Activated naive CD4-positive, alpha-beta T cell treated with anti-CD3 and anti-CD28 coated beads, Interleukin-2, amount 50 U/mL, for 24 hours (primary cell): ENCODE data around the gene ESR2.

ENCODE experiments used
- H3K27ac Mint-ChIP-seq: one replicate; pipeline ENCODE4 v1.8.0; 2021; ENCODE audit warnings: mild to moderate bottlenecking, mixed read lengths
- H3K27me3 Mint-ChIP-seq: one replicate; pipeline ENCODE4 v1.8.0; 2021; ENCODE audit warnings: mixed read lengths
- H3K36me3 Mint-ChIP-seq: one replicate; pipeline ENCODE4 v1.8.0; 2021; ENCODE audit warnings: mixed read lengths
- H3K4me1 Mint-ChIP-seq: one replicate; pipeline ENCODE4 v1.8.0; 2021; ENCODE audit warnings: mixed read lengths
- H3K4me3 Mint-ChIP-seq: one replicate; pipeline ENCODE4 v1.8.0; 2021; ENCODE audit warnings: mild to moderate bottlenecking, mixed read lengths
- H3K9me3 Mint-ChIP-seq: one replicate; pipeline ENCODE4 v1.8.0; 2021; ENCODE audit warnings: mixed read lengths

The ESR2 gene

DNA sequence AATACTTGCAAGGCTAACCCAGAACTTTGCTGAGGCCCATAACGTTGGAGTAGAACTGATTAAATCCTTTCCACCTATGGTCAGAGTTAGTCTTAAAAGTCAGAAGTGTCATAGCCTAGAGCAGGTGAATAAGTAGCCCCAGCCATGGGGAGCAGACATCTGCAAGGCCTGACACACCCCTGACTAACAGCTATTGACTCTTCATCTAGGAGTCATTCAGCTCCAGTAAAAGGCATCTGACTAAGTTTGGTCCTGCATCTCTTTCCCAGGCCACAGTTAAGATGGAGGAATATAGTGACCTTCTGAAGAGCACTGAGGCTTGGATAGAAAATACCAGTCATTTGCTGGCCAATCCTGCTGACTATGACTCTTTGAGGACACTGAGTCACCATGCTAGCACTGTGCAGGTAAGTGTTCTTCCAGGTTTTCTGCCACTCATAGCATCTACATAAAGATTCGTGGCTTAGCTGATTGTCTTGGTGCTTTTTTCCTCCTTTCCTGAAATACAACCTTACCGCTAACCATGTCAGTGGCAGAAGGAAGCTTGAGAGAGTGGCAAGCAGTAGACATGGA is 212.9 kb downstream of the ESR2 start:
- Mint-ChIP-seq H3K27me3 (no peaks in the 10 kb centered on the region), H3K27ac (no peak overlapping the region), H3K4me3 (no peak overlapping the region), H3K9me3 (no peaks in the 10 kb centered on the region), H3K36me3 (peaks cover 20% of the 10 kb centered on the region), H3K4me1 (no peaks in the 10 kb centered on the region)

DNA sequence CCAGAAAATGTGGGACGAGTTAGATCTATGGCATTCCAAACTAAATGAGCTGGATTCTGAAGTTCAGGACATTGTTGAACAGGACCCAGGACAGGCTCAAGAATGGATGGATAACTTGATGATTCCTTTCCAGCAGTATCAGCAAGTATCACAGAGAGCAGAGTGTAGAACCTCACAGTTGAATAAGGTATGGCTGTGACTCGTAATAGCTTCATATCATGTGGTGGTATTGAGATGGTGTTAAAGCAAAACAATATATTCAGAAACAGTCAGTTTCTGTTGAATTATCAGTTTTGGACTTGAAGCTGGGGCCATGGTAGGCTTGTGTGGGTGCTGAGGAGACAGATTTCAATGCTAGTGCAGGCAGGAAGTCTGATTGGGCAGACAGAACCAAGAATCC is 213.7 kb downstream of the ESR2 start:
- Mint-ChIP-seq H3K4me1 (no peaks in the 10 kb centered on the region), H3K9me3 (no peaks in the 10 kb centered on the region), H3K36me3 (peaks cover 15% of the 10 kb centered on the region), H3K27ac (no peak overlapping the region), H3K4me3 (no peak overlapping the region), H3K27me3 (no peaks in the 10 kb centered on the region)

DNA sequence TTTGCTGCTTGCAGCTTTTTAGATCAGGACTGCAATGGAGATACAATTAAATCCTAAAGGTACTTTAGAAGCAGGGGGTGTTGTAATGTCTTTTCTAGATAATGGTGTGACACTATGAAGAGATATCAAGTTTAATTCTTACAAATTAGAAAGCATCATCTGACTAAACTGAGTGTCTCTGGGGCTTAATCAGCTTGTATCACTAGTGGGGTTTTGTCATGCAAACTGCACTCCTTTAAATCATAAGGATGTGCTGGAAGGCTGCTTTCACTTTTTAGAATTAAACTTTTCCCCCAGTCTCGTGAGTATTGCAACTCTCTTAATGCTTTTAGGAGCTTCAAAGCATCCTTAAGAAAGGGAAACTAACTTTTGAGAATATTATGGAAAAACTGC is 218.6 kb downstream of the ESR2 start:
- Mint-ChIP-seq H3K4me1 (no peaks in the 10 kb centered on the region), H3K4me3 (no peak overlapping the region), H3K36me3 (peaks cover 16% of the 10 kb centered on the region), H3K27me3 (no peaks in the 10 kb centered on the region), H3K9me3 (no peaks in the 10 kb centered on the region), H3K27ac (no peak overlapping the region)

DNA sequence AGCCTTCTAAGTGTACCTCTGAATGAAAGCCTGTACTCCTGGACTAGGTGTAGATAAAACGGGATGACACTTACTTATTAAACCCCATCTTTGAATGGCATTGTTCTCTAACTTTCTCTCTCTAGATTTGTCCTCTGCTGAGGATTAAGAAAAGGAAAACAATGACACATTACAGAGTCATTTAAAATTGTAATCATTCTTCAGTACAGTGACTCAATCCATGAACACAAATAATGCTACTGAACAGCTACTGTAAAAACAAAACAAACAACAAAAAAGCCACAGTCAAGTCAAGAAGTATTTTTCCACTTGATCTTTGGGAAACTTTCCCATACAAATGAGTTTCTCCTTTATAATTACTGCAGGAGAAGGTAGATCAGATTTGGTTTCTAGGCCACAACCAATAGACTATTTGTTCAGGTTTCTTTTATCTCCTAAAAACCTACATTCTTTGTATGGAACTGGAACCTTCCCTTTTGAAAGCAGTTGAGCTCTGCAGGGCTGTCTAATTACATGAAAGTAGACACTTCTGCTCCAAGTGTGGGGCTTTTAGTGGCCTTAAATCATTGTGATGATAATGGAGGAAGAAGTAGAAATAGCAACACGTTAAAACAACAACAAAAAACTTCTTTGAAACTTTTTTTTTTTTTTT is 219.1 kb downstream of the ESR2 start:
- no peaks in the 10 kb centered on the region for H3K9me3 Mint-ChIP-seq
- H3K4me1 Mint-ChIP-seq, result no peaks in the 10 kb centered on the region
- H3K36me3 Mint-ChIP-seq, result peaks cover 12% of the 10 kb centered on the region
- no peaks in the 10 kb centered on the region for H3K27me3 Mint-ChIP-seq
- no peak overlapping the region for H3K4me3 Mint-ChIP-seq
- H3K27ac Mint-ChIP-seq, result no peak overlapping the region

DNA sequence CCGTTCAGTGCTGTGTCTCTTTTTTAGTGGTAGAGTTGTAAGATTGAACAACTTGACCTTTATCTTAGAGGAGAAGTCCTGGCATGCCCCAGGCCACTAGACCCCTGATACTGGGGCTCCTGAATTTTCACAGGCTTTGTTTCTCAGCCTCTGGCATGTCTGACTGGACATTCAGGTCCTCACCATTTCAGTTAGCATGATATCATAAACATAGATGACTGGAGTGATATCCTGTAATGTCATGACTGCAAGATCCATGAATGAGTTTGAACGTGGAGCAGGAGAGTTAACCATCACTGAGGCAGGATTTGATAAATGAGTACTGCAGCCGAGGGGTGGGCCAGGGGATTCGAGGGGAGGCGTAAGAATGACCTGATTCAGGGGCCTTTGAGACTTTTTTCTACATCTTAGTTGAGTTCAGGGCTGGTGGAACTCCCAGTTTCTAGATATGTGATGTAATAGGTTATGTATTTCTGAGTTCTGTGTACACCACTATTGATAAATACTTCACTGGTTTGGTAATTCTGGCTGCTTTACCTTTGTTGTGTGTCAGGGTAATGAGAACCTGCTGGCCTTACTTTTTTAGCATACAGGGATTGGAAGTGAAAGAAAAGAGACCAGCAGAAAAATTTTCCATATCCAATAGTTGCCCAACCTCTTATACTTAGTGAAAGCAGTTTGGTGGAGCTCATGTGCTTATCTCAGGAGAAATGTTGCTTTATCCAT is 224.4 kb downstream of the ESR2 start:
- Mint-ChIP-seq H3K4me3 (no peak overlapping the region), H3K27me3 (no peaks in the 10 kb centered on the region), H3K9me3 (no peaks in the 10 kb centered on the region), H3K36me3 (peaks cover 12% of the 10 kb centered on the region), H3K4me1 (no peaks in the 10 kb centered on the region), H3K27ac (peak overlapping the region; percentile 4)

DNA sequence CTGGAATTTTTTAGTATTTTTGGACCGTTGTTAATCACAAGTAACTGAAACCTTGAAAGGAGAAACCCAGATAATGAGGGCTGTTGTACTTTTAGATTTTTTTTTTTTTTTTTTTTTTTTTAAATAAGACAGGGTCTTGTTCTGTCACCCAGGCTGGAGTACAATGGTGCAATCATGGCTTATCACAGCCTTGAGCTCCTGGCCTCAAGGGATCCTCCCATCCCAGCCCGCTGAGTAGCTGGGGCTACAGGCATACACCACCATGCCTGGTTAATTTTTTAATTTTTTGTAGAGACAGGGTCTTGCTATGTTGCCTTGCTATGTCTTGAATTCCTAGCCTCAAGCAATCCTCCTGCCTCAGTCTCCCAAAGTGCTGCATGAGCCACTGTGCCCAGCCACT is 229.7 kb downstream of the ESR2 start:
- Mint-ChIP-seq H3K4me1 (no peaks in the 10 kb centered on the region), H3K4me3 (no peak overlapping the region), H3K27me3 (no peaks in the 10 kb centered on the region), H3K36me3 (peaks cover 3% of the 10 kb centered on the region), H3K27ac (no peak overlapping the region), H3K9me3 (no peaks in the 10 kb centered on the region)

DNA sequence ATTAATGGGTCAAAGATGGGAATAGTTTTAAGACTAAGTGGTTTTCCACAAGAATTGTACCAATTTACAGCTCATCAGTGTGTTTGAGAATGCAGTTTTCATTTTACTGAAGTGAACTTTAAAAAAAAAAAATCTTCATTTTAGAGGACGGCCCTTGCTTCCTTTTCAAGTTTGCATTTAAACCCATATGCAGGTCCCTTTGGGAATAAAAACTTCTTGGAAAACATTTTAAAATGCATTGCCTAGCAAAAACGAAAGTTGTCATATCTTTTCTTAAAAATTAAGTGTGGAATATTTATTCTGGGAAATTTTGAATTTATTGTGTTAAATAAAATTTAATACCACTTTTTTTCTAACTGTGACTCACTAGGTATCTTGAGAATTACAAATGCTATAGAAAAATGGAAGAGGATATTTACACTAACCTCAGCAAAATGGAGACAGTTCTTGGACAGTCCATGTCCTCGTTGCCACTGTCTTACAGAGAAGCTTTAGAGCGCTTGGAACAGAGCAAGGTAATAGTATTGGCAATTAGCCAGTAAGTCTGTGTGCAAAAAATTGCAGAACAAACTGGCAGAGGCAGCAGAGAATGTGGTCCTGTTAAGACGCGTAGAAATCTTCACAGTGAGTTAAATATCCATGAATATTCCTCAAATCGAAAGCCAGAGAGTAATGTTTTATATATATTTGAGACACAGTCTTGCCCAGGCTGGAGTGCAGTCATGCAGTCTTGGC is 231.6 kb downstream of the ESR2 start:
- Mint-ChIP-seq H3K27ac (no peak overlapping the region), H3K4me1 (no peaks in the 10 kb centered on the region), H3K9me3 (no peaks in the 10 kb centered on the region), H3K27me3 (no peaks in the 10 kb centered on the region), H3K4me3 (no peak overlapping the region), H3K36me3 (peaks cover 15% of the 10 kb centered on the region)

DNA sequence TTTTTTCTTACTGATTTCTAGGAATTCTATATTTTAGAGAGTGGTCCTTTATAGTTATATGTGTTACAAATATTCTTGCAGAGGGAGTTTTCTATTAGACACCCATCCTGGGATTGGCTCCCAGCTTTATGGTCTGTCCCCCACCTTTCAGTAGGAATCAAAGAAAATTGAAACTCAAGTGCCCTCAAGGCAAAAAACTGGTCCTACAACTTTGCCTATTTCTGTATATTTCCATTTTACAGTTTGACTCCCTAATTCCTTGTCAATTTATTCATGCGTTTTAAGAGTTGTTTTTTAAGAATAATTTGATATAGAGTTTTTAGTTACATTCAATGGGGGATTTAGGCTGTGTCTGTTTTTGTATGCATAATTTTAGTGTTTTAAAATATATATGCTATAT is 232.5 kb downstream of the ESR2 start:
- H3K27ac Mint-ChIP-seq, result no peak overlapping the region
- no peaks in the 10 kb centered on the region for H3K27me3 Mint-ChIP-seq
- H3K4me1 Mint-ChIP-seq, result no peaks in the 10 kb centered on the region
- no peak overlapping the region for H3K4me3 Mint-ChIP-seq
- no peaks in the 10 kb centered on the region for H3K9me3 Mint-ChIP-seq
- peaks cover 19% of the 10 kb centered on the region for H3K36me3 Mint-ChIP-seq

DNA sequence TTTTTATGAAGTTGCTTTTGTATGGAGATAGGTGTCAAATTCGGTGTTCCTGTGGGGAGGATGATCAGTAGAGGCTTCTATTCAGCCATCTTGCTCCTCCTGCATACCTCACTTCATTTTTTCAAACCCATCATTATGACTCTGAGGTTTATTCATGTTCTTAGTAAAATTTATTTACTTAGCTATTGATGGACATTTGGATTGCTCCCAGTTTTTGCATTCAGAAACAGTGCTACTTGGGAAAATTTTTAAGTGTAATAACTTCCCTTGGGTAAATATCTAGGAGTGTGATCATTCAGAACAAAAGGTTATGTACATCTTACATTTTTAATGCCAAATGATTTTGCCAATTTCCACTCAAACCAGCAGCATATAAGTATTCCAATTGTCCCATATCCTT is 233.1 kb downstream of the ESR2 start:
- Mint-ChIP-seq H3K4me3 (no peak overlapping the region), H3K27me3 (no peaks in the 10 kb centered on the region), H3K36me3 (peaks cover 19% of the 10 kb centered on the region), H3K4me1 (no peaks in the 10 kb centered on the region), H3K9me3 (no peaks in the 10 kb centered on the region), H3K27ac (no peak overlapping the region)

DNA sequence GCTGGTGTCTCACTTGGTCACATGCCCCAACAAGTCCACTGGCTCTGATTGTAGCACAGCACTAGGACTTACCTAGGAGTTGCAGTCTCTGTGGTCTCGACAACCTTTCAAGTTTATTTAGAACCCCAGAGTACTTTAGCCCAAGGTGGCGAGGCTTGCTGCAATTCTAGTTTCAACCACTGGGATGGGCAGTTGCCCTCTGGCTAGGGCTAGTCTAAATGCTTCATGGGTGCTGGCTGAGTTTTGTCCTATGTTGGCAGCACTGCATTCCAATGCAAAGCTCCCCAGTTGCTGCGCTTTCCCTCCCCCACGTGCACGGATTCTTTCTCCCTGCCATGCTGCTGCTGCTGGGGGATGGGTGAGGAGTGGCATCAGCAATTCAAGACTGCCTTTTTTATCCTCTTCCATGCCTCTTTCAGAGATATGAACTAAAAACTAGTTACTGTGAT is 233.5 kb downstream of the ESR2 start:
- H3K4me3 Mint-ChIP-seq, result no peak overlapping the region
- H3K27ac Mint-ChIP-seq, result no peak overlapping the region
- no peaks in the 10 kb centered on the region for H3K27me3 Mint-ChIP-seq
- no peaks in the 10 kb centered on the region for H3K4me1 Mint-ChIP-seq
- H3K9me3 Mint-ChIP-seq, result no peaks in the 10 kb centered on the region
- H3K36me3 Mint-ChIP-seq, result peaks cover 19% of the 10 kb centered on the region

DNA sequence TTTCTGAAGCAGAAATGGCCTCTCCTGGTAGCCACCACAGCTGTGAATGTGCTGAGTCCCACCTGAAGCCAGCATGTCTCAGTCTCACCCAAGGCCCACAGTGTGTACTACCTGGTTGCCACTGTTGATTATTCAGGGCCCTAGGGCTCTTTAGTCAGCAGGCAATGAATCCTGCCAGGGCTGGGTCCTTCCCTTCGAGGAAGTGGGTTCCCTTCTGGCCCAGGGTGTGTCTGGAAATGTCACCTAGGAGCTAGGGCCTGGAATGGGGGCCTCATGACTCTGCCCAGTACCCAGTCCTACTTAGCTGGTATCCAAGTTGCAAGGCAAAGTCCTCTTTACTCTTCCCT is 234.0 kb downstream of the ESR2 start:
- Mint-ChIP-seq H3K9me3 (no peaks in the 10 kb centered on the region), H3K27me3 (no peaks in the 10 kb centered on the region), H3K4me1 (no peaks in the 10 kb centered on the region), H3K27ac (no peak overlapping the region), H3K36me3 (peaks cover 17% of the 10 kb centered on the region), H3K4me3 (no peak overlapping the region)

DNA sequence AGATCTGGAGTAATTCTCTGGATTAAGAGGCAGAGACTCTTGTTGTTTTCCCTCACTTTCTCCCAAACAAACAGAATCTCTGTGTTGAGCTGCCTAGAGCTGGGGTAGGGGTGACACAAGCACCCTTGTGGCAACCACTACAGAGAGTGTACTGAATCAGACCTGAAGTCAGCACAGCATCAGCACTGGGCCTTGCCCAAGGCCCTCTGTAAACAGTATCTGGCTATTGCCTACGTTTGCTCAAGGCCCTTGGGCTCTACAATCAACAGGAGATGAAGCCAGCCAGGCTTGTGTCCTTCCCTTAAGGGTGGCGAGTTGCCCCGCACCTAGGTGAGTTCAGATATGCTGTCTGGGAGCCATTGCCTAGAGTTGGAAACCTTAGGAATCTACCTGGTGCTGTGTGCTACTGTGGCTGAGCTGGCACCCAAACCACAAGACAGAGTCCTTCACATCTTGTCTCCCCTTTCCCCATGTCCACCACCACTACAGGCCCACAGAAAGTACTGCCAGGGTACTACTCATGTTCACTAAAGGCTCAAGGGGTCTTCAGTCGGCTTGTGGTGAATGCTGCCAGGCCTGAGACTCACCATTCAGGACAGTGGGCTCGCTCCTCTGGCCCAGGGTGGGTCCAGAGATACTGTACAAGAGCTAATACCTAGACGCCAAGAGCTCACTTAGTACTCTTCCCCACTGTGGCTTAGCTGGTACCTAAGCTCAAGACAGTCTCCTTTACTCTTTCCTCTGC is 234.5 kb downstream of the ESR2 start:
- Mint-ChIP-seq H3K27ac (no peak overlapping the region), H3K9me3 (no peaks in the 10 kb centered on the region), H3K4me1 (no peaks in the 10 kb centered on the region), H3K27me3 (no peaks in the 10 kb centered on the region), H3K4me3 (no peak overlapping the region), H3K36me3 (peaks cover 20% of the 10 kb centered on the region)

DNA sequence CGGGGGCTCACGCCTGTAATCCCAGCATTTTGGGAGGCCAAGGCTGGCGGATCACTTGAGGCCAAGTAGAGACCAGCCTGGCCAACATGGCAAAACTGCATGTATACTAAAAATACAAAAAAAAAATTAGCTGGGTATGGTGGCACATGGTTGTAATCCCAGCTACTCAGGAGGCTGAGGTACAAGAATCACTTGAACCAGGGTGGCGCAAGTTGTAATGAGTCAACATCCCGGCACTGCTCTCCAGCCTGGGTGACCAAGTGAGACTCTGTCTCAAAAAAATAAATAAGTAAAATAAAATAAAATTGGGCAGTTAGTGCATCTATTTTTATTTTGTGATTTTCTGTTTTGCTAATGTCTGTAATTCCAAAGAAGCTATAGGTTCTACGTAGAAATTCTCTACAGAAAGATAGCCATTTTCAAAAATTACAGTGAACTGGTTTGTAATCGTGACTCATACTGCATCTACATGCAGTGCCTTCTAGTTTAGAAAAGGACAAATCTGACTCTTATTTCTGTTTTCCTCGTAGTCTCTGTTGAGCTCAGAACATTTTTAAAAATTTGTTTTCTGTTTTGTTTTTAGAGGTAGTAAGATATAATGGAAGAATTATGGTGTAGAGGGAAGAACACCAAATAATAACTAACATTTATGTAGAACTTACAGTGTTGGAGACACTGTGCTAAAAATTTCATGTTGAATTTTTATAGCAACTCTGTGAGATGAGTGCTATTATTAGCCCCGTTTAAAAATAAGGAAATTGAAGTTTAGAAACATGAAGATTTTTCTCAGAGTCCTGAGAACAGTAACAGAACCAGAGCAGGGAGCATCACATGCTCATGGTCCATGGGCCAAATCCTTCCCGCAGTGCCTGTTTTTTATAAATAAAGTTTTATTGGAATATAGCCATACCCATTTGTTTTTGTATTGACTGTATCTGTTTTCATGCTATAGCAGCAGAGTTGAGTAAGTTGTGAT is 240.2 kb downstream of the ESR2 start:
- Mint-ChIP-seq H3K27me3 (no peaks in the 10 kb centered on the region), H3K27ac (no peak overlapping the region), H3K4me1 (no peaks in the 10 kb centered on the region), H3K36me3 (peaks cover 35% of the 10 kb centered on the region), H3K9me3 (no peaks in the 10 kb centered on the region), H3K4me3 (no peak overlapping the region)

DNA sequence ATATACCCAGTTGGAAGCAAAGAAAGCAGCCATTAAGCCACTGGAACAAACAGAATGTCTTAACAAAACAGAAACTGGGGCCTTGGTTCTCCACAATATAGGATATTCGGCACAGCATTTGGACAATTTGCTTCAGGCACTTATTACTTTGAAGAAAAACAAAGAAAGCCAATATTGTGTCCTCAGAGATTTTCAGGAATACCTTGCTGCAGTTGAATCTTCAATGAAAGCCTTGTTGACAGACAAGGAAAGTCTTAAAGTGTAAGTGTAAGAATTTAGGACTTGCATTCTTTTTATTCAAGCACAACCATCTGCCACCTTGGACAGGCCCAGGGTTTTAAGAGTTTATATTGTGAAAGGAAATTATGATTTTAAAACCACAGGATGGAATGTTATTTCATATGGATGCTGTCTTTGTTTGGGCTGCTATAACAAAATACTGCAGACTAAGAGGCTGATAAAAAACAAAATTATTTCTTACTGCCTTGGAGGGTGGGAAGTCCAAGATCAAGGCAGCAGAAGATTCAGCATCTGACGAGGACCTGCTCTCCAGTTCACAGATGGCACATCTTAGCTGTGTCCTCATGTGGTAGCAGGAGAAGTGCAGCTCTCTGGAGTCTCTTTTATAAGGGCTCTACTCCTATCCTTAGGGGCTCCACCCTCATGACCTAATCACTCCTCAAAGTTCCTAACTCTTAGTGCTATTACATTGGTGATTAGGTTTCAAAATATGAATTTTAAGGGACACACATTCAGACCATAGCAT is 244.4 kb downstream of the ESR2 start:
- peaks cover 30% of the 10 kb centered on the region for H3K36me3 Mint-ChIP-seq
- H3K27ac Mint-ChIP-seq, result no peak overlapping the region
- no peaks in the 10 kb centered on the region for H3K27me3 Mint-ChIP-seq
- H3K4me1 Mint-ChIP-seq, result no peaks in the 10 kb centered on the region
- no peaks in the 10 kb centered on the region for H3K9me3 Mint-ChIP-seq
- H3K4me3 Mint-ChIP-seq, result no peak overlapping the region
